DMS79 (cell line): ENCODE data around the gene SUPT5H.
A peak's percentile ranks its signal among the peaks of the same experiment; 100 is the strongest.

Source experiments
- DNase-seq: peaks from one replicate; lab custom pipeline; 2025; lab: John Stamatoyannopoulos, UW

Gene SUPT5H

GRCh38 chr19:39465956-39466747 lies 20.8 kb downstream of the SUPT5H start:
- DNase-seq: no peak

GRCh38 chr19:39467941-39468340 lies 22.6 kb downstream of the SUPT5H start:
- DNase-seq: no peak

GRCh38 chr19:39469036-39469435 lies 23.7 kb downstream of the SUPT5H start:
- DNase-seq: no peak

- no peak for DNase-seq
Observed at GRCh38 chr19:39469567-39469966, 24.2 kb downstream of the SUPT5H start.

DNA sequence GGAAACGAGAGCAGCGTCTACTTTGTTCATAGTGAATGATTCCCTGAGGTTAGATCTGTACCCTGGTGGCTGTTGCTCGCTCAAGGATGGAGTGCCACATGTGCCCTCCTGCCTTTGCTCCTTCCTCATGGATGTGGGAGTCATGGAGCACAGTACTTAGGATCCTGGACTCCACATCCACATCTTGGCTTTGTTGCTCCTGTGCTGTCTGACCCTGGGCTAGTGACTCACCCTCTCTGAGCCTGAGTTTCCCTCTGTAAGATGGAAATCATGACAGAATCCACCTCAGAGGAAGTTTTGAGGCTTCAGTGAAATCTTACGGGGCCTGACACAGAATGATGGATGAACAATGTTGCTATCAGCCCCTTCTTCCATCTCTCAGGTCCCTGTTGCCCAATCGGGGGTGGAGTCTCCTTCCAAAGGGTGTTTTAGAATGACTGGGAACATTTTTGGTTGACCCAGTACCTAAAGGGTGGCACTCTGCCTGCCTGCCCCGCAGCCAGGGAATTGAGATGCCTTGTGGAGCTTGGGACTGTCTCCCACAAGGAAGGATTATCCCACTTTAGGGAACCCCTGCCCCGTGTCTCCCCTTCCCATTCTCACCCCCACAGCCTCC lies 25.4 kb downstream of the SUPT5H start:
- DNase-seq: no peak

DNA sequence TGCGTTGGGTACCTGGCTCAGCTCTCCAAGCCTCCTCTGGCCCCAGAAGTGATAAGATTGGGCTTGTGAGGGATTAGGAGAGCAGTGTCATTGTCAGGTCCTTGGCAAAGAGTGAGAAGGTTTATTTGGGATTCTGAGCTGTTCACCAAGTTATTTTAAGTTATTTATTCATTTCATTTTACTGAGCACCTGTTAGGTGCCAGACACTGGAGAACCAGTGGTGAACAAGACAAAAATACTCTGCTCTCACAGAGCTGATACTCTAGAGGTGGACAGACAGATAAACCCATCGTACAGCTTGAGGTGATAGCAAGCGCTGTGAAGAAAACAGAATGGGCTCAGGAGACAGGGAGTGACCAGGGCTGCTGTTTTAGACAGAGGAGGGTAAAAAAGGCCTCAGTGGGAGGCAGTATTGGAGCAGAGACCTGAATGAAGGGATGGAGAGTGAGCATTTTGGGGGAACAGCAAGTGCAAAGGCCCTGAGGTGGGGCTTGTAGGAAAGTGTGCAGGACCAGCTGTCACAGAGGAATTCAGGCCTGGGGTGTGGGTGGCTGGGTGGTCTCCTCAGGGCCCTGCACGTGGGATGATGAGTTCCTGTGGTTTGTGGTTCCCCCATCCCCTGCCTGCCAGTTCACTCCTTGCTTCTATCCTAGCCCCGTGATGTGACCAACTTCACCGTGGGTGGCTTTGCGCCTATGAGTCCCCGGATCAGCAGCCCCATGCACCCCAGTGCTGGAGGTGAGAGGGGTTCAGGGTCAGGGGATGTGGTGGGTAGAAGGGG lies 26.6 kb downstream of the SUPT5H start:
- DNase-seq: no peak

DNA sequence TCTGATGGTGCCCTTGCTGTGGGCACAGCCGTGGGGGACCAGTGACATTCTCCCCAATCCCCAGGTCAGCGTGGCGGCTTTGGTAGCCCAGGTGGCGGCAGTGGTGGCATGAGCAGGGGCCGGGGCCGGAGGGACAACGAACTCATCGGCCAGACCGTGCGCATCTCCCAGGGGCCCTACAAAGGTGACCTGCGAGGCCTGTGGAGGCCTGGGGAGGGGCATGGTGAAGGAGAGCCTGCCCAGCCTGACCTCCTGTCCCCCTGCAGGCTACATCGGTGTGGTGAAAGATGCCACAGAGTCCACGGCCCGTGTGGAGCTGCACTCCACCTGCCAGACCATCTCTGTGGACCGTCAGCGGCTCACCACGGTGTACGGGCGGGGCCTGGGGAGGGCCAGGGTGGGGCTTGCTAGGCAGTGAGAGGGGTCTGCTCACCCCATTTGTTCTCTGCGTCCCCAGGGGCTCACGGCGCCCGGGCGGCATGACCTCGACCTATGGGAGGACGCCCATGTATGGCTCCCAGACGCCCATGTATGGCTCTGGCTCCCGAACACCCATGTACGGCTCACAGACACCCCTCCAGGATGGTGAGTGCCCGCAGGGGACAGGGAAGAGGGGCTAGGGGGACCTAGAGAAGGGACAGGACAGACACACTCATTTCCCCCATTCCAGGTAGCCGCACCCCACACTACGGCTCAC lies 27.5 kb downstream of the SUPT5H start:
- no peak for DNase-seq

DNA sequence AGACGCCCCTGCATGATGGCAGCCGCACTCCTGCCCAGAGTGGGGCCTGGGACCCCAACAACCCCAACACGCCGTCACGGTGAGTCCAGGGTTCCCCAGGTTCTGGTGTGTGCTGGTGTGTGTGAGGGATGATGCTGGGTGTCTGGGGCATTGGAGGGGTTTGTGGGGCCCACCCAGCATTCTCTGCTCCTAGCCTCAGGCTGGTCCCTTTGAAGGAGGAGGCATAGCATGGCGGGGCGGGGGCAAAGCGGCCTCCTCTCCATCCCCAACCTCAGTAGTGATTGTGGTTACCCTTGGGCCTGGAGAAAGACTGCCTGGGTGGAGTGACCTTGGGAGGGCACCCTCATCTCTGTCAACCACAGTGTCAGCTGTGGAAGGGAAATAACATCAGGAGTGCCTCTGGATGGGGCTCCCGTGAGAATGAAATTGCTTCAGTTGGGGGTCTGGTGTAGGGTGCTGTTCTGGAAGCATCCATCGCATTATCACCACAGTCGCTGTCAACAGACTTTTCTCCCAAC lies 28.1 kb downstream of the SUPT5H start:
- DNase-seq: no peak

DNA sequence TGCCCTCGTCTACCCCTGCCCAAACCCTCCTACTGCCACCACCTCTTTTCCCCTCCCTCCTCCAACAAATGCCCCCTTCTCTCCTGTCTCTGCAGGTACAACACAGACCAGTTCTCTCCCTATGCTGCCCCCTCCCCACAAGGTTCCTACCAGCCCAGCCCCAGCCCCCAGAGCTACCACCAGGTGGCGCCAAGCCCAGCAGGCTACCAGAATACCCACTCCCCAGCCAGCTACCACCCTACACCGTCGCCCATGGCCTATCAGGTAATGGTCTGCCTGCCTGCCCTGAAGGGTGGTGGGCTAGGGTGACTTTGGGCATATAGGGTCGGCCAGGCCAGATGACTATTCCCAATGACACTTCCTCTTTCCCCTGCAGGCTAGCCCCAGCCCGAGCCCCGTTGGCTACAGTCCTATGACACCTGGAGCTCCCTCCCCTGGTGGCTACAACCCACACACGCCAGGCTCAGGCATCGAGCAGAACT lies 28.8 kb downstream of the SUPT5H start:
- no peak for DNase-seq

DNA sequence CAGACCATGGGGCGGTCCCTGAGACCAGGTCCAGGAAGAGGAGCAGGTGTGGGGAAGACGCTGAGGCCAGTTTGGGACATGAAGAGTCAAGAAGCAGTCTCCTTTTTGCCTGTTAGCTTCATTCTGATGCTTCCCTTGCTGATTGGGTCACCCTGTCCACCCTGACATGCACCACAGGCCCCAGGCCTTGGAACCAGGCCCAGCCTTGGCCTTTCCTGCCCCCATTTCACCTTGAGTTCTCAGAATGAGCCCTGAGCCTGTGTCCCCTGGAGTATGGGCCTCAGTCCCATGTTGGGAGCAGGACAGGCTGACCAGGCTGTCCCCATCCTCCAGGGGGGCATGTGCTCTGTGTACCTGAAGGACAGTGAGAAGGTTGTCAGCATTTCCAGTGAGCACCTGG lies 30.4 kb downstream of the SUPT5H start:
- DNase-seq: no peak

DNA sequence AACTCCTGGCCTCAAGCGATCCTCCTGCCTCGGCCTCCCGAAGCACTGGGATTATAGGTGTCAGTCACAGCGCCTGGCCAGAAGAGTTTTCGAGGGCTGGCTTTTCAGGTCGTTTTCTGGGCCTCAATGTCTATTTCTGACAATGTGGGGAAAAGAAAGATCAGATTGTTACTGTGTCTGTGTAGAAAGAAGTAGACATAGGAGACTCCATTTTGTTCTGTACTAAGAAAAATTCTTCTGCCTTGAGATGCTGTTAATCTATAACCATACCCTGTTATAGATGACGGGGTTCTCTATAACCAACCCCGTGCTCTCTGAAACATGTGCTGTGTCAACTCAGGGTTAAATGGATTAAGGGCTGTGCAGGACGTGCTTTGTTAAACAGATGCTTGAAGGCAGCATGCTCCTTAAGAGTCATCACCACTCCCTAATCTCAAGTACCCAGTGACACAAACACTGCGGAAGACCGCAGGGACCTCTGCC lies 34.0 kb downstream of the SUPT5H start:
- DNase-seq: peak; percentile 6

- DNase-seq: no peak
Observed at GRCh38 chr19:39479916-39480315, 34.5 kb downstream of the SUPT5H start.

- peak; percentile 95 for DNase-seq
Observed at GRCh38 chr19:39480337-39481228, 35.2 kb downstream of the SUPT5H start, which contains the start of gene TIMM50. Gene TIMM50 (plus strand): TSS chr19:39480838. CDS start chr19:39480854, 16 bp downstream.

GRCh38 chr19:39481229-39481545 lies 35.8 kb downstream of the SUPT5H start:
- DNase-seq: no peak

DNA sequence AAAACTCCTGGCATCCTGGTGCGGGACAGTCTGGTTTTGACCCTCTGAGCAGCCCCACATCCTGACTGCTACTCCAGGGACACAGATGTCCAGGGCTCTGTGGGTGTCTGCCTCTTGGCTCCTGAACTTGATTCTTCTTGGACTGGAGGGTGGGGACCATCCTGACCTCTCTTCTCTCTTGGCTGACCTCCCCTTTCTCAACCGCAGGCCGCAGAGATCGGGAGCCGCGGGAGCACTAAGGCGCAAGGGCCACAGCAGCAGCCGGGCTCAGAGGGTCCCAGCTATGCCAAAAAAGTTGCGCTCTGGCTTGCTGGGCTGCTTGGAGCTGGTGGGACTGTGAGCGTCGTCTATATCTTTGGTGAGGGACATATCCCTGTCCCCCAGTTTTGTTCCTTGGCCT lies 36.3 kb downstream of the SUPT5H start:
- DNase-seq: no peak

DNA sequence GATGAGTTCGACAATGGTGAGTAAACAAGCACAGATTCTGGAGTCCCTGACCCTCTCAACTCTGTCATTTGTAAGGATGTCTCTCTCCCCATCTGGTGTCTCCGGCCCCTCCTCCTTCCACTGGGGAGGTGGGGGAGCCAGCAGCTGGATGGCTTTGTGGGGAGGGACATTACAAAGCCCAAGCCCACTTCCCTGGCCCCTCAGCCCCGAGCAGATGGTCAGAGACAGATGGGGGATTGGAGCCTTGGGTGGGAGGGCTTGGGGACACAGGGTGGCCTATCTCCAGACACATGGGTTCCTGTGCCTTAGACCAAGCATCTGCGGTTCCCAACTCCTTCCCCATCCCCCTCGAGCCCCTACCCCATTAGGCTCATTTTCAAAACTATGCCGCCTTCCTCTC lies 37.8 kb downstream of the SUPT5H start:
- DNase-seq: no peak

DNA sequence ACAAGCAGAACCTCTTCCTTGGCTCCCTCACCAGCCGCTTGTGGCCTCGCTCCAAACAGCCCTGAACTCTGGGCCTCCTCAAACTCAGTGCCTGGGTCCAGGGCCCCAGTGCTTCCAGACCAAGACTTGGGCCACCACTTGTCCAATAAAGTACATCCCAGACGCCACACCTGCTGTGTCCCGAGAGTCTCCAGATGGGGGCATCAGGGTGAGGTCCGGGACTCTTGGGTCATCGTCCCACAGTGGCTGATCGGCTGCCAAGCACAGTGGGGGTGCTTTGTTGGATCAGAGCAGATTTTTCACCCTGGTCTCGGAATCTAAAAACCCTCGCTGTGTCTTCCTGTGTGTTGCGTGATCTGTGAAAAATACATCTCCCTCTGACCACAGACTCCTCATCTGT lies 44.4 kb downstream of the SUPT5H start:
- DNase-seq: no peak

DNA sequence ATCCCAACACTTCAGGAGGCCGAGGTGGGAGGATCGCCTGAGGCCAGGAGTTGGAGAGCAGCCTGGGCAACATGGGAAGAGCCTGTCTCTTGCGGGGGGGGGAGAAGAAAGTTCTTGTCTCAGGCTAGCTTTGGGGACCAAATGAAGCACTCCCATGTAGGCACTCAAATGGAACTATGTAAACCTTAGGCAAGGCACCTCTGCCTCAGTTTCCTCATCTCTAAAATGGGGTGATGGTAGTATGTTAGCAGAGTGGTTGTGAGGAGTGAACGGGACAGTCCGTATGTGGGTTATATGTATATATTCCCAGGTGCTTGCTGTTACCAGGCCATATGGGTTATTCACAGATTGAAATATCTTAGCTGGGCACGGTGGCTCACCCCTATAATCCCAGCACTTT lies 46.8 kb downstream of the SUPT5H start:
- DNase-seq: no peak

- DNase-seq: no peak
Observed at GRCh38 chr19:39492788-39493187, 47.4 kb downstream of the SUPT5H start.

- no peak for DNase-seq
Observed at GRCh38 chr19:39494661-39495060, 49.3 kb downstream of the SUPT5H start.

DNA sequence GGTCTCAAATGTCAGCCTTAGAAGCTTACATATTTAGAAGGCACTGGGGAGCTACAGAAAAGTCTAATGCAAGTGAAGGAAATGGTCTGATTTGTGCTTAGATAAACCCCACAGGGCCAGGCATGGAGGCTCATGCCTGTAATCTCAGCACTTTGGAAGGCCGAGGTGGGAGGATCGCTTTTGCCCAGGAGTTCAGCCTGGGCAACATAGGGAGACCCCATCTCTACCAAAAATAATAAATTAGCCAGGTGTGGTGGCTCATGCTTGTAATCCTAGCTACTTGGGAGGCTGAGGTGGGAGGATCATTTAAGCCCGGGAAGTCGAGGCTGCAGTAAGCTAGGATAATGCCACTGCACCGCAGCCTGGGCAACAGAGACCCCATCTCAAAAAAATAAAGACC lies 50.7 kb downstream of the SUPT5H start:
- no peak for DNase-seq
